GM23338 (cell line): ENCODE measurements around the gene SLC51A.
"Not testable (repeated sequence)": the region's sequence is repeated elsewhere in the genome, so short reads cannot be mapped to it uniquely, and the experiment has no call there.

ENCODE experiments used
- CREB1 ChIP-seq: fragments of 250-450 bp; sonication (Bioruptor Pico); IDR thresholded peaks from 2 replicates; pipeline ENCODE4 v1.5.0; 2020; ENCODE audit warnings: low read depth, mild to moderate bottlenecking, moderate library complexity
- ETS1 ChIP-seq: IDR thresholded peaks from 2 replicates; pipeline ENCODE4 v1.6.1; 2016; ENCODE audit warnings: antibody characterized with exemption
- EZH2 ChIP-seq: fragments of 200-600 bp; sonication (generic); IDR thresholded peaks from one replicate; pipeline ENCODE4 v1.8.0; 2017; ENCODE audit warnings: antibody characterized with exemption, mild to moderate bottlenecking, low read depth; ENCODE audit not compliant: unreplicated experiment
- EZH2phosphoT487 ChIP-seq: fragments of 200-600 bp; sonication (generic); IDR thresholded peaks from one replicate; pipeline ENCODE4 v1.8.1; 2018; ENCODE audit warnings: antibody characterized with exemption; ENCODE audit not compliant: unreplicated experiment
- JUNB ChIP-seq: IDR thresholded peaks from one replicate; pipeline ENCODE4 v1.6.1; 2016; ENCODE audit warnings: antibody characterized with exemption; ENCODE audit not compliant: unreplicated experiment
- NANOG ChIP-seq: IDR thresholded peaks from 2 replicates; pipeline ENCODE4 v1.6.1; 2016; ENCODE audit warnings: antibody characterized with exemption, borderline replicate concordance
- POLR2AphosphoS5 ChIP-seq: IDR thresholded peaks from 2 replicates; pipeline ENCODE4 v1.6.1; 2016; ENCODE audit warnings: antibody characterized with exemption, low read depth
- ZNF331 ChIP-seq: fragments of 250-450 bp; sonication (Bioruptor Pico); IDR thresholded peaks from 2 replicates; pipeline ENCODE4 v1.5.0; 2020; ENCODE audit warnings: low read depth, mild to moderate bottlenecking, moderate library complexity
- TF ChIP-seq, protein P1 (sequence below), 2 experiments: fragments of 200-600 bp in 1 of 2; sonication (generic) in 1 of 2; conservative IDR thresholded peaks; 2 replicates each; pipeline versions ENCODE4 v1.5.1 to v1.6.1; 2016 to 2017; ENCODE audit warnings: antibody characterized with exemption in 2 of 2, low read depth in 2 of 2, mild to moderate bottlenecking in 2 of 2, moderate library complexity in 1 of 2
- TF ChIP-seq, protein P2 (sequence below): IDR thresholded peaks from one replicate; pipeline ENCODE4 v1.6.1; 2018; ENCODE audit warnings: antibody characterized with exemption; ENCODE audit not compliant: unreplicated experiment
- TF ChIP-seq, protein P3 (sequence below): fragments of 250-450 bp; sonication (Bioruptor Pico); IDR thresholded peaks from 2 replicates; pipeline ENCODE4 v1.5.0; 2020; ENCODE audit warnings: mild to moderate bottlenecking, moderate library complexity

DNA sequence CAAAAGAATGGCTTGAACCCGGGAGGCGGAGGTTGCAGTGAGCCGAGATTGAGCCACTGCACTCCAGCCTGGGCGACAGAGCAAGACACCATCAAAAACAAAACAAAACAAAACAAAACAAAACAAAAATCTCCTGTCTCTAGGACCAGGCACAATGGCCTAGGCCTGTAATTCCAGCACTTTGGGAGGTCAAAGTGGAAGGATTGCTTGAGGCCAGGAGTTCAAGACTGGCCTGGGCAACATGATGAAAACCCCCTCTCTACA is 32.2 kb upstream of the SLC51A start:
- TF ChIP-seq, protein P1, sequence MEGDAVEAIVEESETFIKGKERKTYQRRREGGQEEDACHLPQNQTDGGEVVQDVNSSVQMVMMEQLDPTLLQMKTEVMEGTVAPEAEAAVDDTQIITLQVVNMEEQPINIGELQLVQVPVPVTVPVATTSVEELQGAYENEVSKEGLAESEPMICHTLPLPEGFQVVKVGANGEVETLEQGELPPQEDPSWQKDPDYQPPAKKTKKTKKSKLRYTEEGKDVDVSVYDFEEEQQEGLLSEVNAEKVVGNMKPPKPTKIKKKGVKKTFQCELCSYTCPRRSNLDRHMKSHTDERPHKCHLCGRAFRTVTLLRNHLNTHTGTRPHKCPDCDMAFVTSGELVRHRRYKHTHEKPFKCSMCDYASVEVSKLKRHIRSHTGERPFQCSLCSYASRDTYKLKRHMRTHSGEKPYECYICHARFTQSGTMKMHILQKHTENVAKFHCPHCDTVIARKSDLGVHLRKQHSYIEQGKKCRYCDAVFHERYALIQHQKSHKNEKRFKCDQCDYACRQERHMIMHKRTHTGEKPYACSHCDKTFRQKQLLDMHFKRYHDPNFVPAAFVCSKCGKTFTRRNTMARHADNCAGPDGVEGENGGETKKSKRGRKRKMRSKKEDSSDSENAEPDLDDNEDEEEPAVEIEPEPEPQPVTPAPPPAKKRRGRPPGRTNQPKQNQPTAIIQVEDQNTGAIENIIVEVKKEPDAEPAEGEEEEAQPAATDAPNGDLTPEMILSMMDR (conservative IDR thresholded peaks at IDR 0.05; ENCODE audit: low read depth in 2 of 2): not testable (repeated sequence)
- TF ChIP-seq POLR2AphosphoS5; EZH2; ZNF331 (CRISPR knock-in tag); EZH2phosphoT487; JUNB; ETS1; CREB1 (CRISPR knock-in tag); NANOG: not testable (repeated sequence)
- TF ChIP-seq, protein P2, sequence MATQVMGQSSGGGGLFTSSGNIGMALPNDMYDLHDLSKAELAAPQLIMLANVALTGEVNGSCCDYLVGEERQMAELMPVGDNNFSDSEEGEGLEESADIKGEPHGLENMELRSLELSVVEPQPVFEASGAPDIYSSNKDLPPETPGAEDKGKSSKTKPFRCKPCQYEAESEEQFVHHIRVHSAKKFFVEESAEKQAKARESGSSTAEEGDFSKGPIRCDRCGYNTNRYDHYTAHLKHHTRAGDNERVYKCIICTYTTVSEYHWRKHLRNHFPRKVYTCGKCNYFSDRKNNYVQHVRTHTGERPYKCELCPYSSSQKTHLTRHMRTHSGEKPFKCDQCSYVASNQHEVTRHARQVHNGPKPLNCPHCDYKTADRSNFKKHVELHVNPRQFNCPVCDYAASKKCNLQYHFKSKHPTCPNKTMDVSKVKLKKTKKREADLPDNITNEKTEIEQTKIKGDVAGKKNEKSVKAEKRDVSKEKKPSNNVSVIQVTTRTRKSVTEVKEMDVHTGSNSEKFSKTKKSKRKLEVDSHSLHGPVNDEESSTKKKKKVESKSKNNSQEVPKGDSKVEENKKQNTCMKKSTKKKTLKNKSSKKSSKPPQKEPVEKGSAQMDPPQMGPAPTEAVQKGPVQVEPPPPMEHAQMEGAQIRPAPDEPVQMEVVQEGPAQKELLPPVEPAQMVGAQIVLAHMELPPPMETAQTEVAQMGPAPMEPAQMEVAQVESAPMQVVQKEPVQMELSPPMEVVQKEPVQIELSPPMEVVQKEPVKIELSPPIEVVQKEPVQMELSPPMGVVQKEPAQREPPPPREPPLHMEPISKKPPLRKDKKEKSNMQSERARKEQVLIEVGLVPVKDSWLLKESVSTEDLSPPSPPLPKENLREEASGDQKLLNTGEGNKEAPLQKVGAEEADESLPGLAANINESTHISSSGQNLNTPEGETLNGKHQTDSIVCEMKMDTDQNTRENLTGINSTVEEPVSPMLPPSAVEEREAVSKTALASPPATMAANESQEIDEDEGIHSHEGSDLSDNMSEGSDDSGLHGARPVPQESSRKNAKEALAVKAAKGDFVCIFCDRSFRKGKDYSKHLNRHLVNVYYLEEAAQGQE: not testable (repeated sequence)
- TF ChIP-seq, protein P3, sequence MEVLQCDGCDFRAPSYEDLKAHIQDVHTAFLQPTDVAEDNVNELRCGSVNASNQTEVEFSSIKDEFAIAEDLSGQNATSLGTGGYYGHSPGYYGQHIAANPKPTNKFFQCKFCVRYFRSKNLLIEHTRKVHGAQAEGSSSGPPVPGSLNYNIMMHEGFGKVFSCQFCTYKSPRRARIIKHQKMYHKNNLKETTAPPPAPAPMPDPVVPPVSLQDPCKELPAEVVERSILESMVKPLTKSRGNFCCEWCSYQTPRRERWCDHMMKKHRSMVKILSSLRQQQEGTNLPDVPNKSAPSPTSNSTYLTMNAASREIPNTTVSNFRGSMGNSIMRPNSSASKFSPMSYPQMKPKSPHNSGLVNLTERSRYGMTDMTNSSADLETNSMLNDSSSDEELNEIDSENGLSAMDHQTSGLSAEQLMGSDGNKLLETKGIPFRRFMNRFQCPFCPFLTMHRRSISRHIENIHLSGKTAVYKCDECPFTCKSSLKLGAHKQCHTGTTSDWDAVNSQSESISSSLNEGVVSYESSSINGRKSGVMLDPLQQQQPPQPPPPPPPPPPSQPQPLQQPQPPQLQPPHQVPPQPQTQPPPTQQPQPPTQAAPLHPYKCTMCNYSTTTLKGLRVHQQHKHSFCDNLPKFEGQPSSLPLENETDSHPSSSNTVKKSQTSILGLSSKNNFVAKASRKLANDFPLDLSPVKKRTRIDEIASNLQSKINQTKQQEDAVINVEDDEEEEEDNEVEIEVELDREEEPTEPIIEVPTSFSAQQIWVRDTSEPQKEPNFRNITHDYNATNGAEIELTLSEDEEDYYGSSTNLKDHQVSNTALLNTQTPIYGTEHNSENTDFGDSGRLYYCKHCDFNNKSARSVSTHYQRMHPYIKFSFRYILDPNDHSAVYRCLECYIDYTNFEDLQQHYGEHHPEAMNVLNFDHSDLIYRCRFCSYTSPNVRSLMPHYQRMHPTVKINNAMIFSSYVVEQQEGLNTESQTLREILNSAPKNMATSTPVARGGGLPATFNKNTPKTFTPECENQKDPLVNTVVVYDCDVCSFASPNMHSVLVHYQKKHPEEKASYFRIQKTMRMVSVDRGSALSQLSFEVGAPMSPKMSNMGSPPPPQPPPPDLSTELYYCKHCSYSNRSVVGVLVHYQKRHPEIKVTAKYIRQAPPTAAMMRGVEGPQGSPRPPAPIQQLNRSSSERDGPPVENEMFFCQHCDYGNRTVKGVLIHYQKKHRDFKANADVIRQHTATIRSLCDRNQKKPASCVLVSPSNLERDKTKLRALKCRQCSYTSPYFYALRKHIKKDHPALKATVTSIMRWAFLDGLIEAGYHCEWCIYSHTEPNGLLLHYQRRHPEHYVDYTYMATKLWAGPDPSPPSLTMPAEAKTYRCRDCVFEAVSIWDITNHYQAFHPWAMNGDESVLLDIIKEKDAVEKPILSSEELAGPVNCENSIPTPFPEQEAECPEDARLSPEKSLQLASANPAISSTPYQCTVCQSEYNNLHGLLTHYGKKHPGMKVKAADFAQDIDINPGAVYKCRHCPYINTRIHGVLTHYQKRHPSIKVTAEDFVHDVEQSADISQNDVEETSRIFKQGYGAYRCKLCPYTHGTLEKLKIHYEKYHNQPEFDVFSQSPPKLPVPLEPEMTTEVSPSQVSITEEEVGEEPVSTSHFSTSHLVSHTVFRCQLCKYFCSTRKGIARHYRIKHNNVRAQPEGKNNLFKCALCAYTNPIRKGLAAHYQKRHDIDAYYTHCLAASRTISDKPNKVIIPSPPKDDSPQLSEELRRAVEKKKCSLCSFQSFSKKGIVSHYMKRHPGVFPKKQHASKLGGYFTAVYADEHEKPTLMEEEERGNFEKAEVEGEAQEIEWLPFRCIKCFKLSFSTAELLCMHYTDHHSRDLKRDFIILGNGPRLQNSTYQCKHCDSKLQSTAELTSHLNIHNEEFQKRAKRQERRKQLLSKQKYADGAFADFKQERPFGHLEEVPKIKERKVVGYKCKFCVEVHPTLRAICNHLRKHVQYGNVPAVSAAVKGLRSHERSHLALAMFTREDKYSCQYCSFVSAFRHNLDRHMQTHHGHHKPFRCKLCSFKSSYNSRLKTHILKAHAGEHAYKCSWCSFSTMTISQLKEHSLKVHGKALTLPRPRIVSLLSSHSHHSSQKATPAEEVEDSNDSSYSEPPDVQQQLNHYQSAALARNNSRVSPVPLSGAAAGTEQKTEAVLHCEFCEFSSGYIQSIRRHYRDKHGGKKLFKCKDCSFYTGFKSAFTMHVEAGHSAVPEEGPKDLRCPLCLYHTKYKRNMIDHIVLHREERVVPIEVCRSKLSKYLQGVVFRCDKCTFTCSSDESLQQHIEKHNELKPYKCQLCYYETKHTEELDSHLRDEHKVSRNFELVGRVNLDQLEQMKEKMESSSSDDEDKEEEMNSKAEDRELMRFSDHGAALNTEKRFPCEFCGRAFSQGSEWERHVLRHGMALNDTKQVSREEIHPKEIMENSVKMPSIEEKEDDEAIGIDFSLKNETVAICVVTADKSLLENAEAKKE (CRISPR knock-in tag): not testable (repeated sequence)
